GM21619 (cell line): ENCODE data around the gene HCN2.

Experiments used
- ATAC-seq: cut with Tn5 transposase; IDR thresholded peaks from one replicate; pipeline ENCODE4 v1.9.1; 2021; ENCODE audit not compliant: unreplicated experiment

HCN2 gene

DNA sequence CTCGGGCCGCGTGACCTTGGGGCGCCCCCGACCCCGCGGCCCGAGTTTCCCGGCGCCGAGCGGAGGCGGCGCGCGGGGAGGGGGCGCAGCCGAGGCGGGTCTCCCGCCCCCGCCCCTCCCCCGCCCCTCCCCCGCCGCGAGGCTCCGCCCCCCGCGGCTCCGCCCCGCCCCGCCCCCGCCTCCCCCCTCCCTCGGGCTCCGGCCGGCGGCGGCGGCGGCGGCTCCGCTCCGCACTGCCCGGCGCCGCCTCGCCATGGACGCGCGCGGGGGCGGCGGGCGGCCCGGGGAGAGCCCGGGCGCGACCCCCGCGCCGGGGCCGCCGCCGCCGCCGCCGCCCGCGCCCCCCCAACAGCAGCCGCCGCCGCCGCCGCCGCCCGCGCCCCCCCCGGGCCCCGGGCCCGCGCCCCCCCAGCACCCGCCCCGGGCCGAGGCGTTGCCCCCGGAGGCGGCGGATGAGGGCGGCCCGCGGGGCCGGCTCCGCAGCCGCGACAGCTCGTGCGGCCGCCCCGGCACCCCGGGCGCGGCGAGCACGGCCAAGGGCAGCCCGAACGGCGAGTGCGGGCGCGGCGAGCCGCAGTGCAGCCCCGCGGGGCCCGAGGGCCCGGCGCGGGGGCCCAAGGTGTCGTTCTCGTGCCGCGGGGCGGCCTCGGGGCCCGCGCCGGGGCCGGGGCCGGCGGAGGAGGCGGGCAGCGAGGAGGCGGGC lies at the start of gene HCN2:
Gene HCN2 (plus strand): TSS at position 189 of the 703 bp plus-strand sequence. CDS start 65 bp downstream, at position 254.
- no peak for ATAC-seq

DNA sequence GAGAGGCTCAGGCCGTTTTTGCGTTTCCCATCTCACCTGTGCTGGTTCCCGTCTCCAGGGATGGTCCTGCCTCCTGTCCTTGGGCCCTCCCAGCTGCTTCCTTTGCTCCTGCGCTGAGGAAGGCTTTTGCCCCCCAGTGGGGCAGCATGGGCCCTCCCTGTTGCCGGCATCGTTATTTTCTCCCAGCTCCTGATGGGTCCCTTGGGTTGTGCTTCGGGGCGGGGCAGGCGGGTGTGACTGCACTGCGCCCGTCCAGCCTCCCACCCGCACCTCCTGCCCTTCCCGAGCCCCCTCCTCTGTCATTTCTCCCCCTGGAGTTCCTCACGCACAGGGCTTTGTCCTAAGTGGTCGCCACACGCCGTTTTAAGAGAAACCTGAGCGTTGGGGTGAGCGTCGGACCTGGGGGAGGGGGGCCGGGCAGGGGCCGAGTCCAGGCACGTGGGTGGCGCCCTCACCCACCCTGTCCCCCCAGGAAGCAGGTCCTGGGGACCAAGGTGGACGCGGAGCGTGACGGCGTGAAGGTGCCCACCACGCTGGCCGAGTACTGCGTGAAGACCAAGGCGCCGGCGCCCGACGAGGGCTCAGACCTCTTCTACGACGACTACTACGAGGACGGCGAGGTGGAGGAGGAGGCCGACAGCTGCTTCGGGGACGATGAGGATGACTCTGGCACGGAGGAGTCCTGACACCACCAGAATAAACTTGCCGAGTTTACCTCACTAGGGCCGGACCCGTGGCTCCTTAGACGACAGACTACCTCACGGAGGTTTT lies 48.6 kb upstream of the HCN2 start:
- ATAC-seq: no peak

DNA sequence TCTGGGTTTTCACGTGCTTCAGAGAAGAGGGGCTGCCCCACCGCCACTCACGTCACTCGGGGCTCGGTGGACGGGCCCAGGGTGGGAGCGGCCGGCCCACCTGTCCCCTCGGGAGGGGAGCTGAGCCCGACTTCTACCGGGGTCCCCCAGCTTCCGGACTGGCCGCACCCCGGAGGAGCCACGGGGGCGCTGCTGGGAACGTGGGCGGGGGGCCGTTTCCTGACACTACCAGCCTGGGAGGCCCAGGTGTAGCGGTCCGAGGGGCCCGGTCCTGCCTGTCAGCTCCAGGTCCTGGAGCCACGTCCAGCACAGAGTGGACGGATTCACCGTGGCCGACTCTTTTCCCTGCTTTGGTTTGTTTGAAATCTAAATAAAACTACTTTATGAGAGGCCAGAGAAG lies 48.0 kb upstream of the HCN2 start:
- ATAC-seq: no peak

DNA sequence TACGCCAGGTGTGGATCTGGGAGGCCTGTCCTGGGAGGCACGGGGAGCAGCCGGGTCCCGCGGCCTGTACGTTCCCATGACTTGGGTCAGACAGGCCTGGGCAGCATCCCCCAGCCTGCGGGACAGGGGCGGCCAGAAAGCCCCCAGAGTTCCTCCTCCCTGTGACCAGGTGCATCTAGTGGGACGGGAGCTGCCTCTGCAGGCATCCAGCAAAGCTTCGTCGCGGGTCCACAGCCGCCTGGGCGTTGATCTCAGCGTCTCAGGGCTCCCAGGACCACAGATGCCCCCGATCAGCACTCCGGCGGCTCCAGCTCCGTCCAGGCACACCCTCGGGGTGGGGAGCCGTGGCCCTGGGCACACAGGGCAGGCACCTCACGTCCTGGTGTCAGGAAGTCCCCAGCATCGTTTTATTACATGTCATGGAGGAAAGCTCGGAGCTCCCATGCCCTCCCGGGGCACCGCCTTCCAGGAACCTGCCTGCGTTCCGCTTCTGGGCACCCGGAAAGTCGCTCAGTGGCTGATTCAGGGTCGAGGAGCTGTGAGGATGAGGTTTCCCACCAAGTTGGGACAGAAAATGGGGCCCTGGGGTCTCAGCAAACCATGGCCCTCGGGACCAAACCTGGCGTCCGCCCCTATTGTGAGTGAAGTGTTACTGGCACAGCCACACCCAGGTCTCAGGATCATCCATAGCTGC lies 47.4 kb upstream of the HCN2 start:
- ATAC-seq: no peak

DNA sequence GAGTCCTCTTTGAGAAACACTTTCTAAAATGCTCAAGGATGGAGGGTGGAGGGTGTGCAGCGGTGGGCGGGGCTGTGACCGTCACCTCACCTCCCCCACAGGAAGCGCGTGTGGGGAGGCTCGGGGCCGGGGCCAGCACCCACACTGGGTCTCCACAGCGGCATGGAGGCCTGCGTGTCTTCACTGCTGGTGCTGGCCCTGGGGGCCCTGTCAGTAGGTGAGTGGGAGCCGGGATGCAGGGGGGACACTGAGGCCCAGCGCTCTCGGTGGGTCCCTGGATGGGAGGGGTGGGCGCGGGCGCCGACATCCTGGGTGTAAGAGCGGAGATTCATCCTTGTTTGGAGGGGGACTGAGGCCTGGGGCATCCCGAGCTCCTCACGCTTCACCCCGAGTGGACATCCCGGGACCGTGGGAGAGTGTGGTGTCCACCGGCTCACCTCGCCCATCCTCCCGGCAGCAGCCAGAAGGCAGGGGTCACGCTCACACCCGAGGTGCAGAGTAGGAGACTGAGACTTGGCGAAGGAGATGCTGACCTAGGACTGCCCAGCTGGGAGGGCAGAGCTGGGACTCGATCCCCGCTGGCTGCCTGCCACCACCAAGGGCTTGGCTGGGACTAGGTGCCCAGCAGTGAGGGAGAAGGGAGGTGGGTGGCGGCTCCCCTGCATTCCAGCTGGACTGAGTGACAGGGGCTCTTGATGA lies 45.6 kb upstream of the HCN2 start, which contains the start of gene GZMM:
Gene GZMM (plus strand): TSS at position 144 of the 699 bp plus-strand sequence. CDS start 19 bp downstream, at position 163.
- no peak for ATAC-seq

DNA sequence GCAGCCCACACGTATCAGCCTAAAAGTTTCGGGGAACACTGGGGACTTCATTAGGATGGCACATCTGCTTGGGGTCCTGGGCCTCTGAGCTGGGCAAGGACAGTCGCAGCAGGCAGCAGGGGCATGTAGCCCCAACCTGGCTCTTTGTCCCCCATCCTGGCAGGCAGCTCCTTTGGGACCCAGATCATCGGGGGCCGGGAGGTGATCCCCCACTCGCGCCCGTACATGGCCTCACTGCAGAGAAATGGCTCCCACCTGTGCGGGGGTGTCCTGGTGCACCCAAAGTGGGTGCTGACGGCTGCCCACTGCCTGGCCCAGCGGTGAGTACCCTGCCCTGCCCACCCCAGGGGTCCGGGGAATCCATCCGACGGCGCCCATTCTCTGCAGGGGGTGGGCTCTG lies 42.6 kb upstream of the HCN2 start:
- ATAC-seq: no peak

DNA sequence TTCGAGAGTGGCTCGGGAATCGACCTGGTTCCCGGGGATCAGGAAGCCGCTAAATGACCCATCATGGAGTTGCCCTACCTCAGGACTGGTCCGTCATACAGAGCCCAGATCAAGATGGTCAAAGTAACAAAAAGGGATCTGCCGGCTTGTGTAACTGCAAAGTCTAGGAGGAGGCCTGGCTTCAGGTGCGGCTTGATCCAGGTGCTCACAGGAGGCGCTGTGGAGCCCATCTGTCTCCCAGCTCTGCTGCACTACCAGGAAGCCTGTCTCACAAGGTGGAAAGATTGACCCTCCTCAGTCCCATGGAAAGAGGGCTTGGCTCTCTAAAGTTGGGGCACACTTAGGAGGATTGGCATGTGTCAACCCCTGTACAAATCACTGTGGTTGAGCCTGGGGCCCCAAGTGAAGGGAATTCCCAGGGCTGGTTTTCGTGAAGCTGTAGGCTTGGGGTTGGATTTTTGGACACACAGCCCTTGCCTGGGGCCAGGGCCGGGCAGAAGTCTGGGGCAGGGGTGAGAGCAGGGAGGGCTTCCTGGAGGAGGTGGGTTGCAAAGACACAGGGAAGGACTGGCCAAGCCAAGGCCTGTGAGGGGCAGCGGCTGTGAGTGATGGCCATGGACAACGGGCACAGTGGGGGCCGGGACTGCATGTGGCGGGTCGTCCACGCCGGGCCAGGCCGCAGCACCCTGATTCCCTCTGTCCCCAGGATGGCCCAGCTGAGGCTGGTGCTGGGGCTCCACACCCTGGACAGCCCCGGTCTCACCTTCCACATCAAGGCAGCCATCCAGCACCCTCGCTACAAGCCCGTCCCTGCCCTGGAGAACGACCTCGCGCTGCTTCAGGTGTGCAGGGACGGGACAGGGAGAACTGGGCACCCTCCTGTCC lies 41.6 kb upstream of the HCN2 start:
- no peak for ATAC-seq

DNA sequence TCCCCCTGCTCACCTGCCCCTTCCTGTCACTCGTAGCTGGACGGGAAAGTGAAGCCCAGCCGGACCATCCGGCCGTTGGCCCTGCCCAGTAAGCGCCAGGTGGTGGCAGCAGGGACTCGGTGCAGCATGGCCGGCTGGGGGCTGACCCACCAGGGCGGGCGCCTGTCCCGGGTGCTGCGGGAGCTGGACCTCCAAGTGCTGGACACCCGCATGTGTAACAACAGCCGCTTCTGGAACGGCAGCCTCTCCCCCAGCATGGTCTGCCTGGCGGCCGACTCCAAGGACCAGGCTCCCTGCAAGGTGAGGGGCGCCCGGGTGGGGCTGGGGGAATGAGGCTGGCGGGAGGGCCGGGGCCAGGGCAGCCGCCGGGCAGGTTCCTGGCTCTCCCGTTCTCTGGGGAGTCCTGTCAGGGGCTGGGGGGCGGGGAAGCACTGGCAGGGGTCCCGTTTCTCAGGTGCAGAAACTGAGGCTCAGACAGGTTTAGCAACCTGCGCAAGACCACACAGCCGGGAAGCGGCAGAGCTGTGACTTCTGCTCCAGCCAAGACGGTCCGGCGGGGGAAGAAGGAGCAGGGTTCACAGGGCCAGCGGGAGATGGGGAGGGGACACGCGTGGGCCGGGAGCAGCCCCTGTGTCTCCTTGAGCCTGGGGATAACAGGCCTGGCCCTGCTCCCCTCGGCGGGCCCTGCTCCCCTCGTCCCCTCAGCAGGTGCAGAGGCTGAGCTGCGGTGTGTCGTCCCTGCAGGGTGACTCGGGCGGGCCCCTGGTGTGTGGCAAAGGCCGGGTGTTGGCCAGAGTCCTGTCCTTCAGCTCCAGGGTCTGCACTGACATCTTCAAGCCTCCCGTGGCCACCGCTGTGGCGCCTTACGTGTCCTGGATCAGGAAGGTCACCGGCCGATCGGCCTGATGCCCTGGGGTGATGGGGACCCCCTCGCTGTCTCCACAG lies 40.5 kb upstream of the HCN2 start:
- no peak for ATAC-seq

DNA sequence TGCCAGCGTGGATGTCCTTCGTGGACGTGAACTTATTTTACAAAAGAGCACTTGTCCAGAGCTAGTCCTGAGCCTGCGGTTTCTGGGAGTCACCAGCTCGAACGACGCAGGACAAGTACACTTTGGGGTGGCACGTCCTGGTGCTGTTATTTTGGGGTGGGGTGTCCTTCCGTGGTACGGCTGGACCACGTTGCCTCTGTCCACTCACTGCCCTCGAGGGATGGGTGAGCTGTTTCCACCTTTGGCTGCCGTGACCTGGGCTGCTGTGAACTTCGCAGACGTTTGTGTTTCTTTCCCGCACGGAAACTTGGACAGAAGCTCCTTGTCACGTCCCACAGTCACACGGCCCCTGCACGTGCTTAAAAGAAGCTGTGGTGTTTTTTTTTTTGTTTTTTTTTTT lies 34.9 kb upstream of the HCN2 start:
- ATAC-seq: no peak

DNA sequence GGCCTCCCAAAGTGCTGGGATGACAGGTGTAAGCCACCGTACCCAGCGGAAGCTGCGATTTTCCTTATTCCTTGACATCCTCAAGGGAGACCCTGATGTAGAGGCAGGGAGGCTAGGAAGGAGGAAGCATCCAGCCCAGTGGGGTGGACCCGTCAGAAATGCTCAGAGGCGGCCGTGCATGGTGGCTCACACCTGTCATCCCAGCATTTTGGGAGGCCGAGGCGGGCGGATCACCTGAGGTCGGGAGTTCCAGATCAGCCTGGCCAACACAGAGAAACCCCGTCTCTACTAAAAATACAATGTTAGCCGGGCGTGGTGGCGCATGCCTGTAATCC lies 34.2 kb upstream of the HCN2 start:
- ATAC-seq: no peak

DNA sequence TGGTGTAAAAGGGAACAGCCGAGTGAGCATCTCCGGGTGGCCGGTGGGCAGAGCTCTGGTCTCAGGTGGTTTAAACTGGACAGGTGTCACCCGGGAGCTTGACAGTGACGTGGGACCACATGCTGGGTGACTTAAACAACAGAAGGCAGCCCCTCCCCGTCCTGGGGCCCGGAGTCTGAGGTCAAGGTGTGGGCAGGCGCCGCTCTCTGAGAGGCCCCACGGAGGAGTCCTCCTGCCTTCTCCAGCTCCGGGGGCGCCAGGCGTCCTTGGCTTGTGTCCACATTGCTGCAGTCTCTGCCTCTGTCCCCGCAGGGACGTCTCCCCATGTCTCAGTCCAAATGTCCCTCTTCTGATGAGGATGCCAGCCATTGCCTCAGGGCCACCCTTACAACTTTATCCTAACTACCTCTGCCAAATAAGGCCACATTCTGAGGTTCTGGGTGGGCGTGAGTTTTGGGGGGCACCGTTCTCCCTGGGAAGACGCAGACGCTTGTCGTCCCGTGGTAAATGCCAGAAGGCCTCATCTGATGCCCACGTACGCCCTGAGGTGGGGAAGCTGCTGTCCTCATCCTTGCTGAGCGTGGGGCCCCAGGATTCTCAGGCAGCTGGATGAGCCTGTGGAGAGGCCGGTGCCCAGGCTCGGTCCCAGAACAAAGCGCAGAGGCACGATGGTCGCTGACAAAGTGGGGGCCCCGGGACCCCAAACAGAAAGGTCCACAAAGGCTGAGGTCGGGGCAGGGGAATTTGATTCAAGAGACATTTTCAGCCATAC lies 32.9 kb upstream of the HCN2 start:
- no peak for ATAC-seq

DNA sequence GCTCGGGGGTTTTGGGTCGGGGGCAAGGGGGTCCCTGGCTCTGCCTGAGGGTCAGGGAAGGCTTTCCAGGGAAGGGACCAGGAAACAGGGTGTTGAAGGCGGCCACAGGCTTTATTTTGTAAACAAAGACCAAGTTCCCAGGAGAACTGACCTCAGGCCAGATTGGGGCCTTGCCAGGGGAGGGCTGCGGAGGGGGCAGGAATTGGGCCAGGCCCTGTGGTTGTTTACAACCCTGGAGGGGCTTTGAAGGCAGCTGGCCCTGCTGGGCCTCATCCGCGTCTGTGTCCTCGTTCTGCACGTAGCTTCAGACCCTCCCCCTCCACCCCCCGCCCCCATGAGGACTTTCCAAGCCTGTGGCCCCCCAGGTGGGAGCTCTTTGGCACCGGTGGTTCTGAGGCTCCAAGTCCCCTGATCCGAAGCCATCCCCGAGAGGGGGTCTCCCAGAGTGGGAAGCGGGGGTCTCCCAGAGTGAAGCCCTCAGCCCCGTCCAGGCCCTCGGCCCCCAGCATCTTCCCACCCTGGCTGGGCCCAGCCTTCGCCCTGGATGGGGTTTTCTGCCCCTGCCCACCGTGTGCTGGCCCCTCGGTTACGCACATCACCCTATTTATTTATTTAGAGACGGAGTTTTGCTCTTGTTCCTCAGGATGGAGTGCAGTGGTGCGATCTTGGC lies 30.8 kb upstream of the HCN2 start:
- ATAC-seq: no peak

DNA sequence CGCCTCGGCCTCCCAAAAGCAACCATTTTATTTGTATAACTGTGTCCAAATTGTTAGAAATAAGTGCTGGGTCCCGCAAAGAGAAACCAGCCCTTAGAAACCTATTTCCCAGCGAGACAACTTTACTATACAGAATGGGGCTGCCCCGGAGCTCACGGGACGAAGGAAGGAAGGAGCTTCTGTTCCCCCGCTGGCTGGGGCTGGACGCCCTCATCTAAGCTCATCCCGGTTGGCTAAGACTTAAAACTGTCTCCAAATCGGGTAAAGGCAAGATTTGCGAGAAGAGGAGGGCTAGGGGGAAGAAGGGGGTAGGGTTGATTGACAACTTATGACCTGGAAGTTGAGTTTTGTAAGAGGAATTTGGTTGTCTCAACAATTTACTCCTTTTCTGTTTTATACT lies 29.6 kb upstream of the HCN2 start:
- ATAC-seq: no peak

DNA sequence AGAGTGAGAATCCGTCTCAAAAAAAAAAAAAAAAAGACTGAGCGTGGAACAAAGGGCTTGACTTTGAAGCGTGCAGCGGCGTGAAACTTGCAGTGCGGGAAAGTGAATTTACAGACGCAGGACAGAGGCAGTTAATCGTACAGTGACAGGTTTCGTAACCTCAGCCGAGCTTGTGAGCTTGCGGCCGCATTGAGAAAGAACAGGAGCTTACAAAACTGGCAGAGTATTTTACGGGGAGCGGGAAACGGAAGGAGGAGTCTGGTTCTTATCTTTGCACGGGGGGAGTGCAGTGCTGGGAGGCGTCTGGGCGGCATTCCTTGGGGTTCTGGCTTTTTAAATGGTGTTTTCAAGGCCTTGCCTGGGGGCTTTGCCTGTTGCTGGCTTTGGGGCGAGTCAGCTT lies 23.3 kb upstream of the HCN2 start:
- ATAC-seq: no peak

DNA sequence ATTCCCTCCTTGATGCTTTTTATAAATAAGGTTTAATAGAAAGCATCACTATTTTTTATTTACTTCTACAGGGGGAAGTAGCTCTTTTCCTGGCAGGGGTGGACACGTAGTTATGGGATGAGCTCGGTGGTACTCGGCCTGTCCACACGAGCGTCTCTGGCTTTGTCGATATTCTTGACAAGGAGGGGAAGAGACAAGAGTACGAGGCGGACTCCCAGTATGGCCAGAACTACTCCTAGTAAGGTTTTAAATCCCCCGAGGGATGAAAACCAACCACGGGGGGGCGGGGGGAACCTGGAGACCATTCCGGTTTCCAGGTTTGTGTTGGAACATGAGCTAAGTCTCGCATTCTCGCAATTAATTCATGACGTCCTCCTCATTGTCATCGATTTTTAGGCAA lies 22.8 kb upstream of the HCN2 start:
- no peak for ATAC-seq

DNA sequence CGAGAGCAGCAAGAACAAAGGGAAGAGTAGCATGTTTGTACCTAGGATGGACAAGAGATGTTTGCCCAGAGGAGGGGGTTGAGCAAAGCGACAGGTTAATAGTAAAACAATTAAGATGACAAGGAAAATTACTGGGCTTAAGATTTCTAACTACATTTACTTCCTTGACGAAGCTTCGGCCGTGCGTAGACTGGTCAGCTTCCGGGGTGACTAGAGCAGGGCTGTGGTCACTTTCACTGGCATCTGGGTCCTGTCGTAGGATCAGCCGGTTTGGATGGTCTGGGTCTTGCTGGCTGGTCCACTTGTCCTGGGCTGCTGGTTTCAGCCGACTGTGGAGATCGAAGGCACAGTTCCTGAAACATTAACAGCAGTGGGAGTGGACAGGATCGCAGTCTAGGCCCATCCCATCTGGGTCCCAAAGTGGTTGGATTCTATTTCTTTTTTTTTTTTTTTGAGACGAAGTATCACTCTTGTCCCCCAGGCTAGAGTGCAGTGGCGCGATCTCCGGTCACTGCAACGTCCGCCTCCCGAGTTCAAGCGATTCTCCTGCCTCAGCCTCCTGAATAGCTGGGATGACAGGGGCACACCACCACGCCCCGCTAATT lies 22.3 kb upstream of the HCN2 start:
- ATAC-seq: no peak

DNA sequence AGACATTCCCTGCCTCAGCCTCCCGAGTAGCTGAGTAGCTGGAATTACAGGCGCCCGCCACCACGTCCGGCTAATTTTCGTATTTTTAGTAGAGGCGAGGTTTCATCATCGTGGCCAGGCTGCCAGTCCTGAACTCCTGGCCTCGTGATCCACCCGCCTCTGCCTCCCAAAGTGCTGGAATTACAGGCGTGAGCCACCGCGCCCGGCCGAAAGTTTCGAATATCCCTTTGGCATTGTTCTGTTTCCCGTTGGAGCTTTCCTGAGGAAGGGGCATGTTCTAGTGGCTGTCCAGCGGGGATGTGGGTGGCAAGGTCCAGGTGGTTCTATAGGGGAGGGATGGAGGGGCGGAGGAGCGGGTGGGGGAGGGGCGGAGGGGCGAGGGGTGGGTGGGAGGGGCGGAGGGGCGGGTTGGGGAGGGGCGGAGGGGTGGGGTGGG lies 19.4 kb upstream of the HCN2 start:
- no peak for ATAC-seq
